Measurements from ENCODE around the gene ATXN1.

DNA sequence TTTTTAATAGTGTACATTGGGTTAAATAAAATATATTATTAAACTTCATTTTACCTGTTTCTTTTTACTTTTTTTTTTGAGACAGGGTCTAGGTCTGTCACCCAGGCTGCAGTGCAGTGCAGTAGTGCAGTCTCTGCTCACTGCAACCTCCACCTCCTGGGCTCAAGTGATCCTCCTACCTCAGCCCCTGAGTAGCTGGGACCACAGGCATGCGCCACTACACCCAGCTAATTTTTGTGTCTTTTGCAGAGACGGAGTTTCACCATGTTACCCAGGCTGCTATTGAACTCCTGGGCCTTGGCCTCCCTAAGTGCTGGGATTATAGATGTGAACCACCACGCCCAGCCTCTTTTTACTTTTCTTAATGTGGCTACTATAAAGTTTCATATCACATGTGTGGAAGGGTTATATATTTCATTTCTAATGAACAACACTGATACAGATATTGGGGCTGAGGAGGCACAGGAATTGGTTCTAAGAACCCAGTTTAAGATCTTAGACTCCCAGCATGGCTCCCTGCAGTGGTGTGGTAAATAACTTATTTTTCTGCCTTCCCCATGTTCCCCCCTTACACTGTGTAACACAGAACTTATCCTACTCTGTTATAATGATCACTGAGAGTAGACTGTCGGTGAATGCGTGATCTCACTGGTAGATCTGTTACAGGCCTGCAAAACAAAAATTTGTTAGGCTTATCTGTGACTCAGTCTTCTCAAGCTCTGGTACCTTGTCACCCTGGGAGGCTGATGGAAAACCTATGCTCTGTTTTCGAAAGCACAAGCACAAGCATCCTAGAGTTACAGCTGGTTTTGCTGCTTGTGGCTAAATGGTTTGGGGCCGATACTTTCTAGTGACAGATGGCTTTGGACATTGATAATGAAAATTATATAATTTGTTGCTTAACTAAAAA lies 5.8 kb upstream of the ATXN1 start:
- TF ChIP-seq SMC3 (IDR thresholded peaks at IDR 0.05; ENCODE audit: low read length), result no peak
- no peak for TF ChIP-seq THAP8 (CRISPR knock-in tag; IDR thresholded peaks at IDR 0.05; ENCODE audit: borderline replicate concordance)
